Activated CD4-positive, alpha-beta T cell treated with anti-CD3 and anti-CD28 coated beads, Interleukin-2, amount 50 U/mL, for 48 hours (primary cell): ENCODE measurements around the gene HSDL1.
"Not testable (repeated sequence)": the region's sequence is repeated elsewhere in the genome, so short reads cannot be mapped to it uniquely, and the experiment has no call there.

Experiments used
- DNase-seq, 2 experiments: peaks; one replicate each; pipeline ENCODE4 v3.0.0-alpha.2; 2020

Gene HSDL1

GRCh38 chr16:84137769-84138357, 7.1 kb downstream of the HSDL1 start:
- no peak for DNase-seq

GRCh38 chr16:84137287-84137686, 7.7 kb downstream of the HSDL1 start:
- DNase-seq, result no peak

- no peak for DNase-seq
Measured at GRCh38 chr16:84136331-84137125, 8.4 kb downstream of the HSDL1 start.

DNA sequence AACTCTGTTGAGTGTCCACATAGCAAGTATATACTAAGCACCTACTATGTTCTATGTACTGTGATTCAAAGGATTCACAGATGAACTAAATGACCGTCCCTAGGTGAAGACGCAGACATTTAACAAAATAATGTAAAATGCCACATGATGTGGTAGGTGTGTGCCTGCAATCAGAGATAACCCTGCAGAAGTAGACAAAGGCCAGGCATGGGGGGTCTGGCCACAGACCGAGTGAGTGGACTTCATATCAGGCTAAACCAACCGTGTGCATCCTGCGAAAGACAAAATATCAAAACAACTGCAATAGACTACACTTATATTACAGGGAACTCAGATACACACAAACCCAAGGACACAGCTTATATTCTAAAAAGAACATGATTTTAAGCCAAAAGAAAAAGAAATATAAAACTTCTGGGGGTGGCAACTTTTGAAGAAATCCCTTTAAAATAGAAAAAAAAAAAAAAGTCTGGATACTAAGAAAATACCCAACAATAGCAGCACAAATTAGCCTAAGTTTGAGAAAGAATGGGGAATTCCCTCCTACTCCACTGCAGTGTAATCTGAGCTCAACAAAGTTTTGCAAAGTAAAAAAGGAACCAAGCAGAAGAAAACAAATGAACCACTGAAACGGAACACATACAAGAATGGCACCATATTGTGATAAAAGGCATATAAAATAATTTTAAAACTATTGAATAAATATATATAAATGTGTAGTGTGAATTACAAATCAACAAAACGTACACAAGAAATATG, 12.3 kb downstream of the HSDL1 start:
- DNase-seq, result no peak

DNA sequence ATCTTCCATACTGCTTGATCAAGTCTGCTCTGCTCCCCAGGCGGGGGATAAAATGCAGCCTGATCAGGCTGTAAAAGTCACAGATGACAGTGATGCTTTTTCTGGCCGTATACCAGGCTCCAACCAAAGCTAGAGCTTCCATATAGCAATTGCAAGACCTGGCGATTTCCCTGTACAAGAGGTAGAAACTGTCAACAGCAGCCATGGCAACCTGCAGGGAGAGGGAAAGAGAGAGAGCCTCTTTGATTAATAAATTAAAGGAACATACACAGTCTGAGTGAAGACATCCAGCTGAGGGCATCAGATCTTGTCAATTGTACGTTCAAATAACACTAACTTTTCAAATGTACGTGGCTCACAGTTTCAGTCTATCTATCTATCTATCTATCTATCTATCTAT, 13.9 kb downstream of the HSDL1 start:
- no peak for DNase-seq

GRCh38 chr16:84124257-84125073, 20.5 kb downstream of the HSDL1 start:
- DNase-seq, result no peak

- no peak for DNase-seq
Measured at GRCh38 chr16:84121007-84121406, 24.0 kb downstream of the HSDL1 start.

DNA sequence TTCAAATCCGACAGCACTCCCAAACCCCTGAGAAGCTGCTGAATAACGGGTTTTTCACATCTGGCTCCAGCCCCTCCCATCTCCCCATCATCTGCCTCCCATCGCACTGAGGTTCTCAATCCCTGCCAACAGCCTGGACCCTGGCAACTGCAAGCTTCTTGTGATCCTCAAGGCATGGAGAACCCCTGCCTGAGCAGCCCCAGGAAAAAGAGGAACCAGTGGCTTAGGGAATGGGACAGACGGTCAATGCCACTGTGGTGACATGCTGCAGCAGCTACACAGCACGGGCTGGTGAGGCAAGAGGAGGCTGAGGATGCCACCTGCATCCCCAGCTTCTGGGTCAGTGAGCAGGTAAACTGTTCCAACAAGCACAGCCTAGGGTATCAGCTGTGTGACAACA, 25.0 kb downstream of the HSDL1 start:
- DNase-seq, result no peak

DNA sequence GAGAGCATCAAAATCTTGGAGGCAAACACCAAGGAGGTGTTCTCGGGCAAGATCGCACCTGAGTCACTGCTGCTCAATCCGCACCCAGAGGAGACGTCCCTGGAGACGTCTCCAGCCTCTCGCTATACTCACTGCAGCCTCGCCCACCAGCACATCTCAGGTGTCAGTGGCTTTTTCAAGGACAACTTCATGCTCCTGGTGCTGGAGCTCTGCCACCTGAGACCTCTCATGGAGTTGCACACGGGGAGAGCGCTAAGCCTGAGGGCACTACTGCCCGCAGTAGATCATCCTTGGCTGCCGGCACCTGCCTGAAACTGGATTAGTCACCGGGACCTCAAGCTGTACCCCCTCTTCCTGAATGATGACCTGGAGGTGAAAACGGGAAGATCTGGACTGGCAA, 25.6 kb downstream of the HSDL1 start:
- no peak for DNase-seq

- DNase-seq, result not testable (repeated sequence)
Measured at GRCh38 chr16:84118315-84118714, 26.7 kb downstream of the HSDL1 start.

DNA sequence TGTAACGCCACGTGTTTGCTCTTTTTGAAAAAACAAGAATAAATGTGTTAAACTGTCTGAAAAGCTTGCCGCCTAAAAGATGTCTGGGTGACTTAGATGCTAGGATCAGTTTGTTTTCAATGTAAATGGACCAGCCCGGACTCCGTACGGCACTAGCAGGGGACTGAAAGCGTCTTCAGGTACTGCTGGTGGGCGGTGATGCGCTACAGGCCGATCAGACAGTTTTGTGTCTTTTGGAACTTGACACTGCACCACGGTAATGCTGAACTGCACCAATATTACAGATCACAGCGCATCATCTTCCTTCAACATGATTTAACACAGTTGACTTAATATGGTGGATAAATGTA, 27.5 kb downstream of the HSDL1 start:
- peak in 1 of 2 experiments; percentile 55 for DNase-seq

DNA sequence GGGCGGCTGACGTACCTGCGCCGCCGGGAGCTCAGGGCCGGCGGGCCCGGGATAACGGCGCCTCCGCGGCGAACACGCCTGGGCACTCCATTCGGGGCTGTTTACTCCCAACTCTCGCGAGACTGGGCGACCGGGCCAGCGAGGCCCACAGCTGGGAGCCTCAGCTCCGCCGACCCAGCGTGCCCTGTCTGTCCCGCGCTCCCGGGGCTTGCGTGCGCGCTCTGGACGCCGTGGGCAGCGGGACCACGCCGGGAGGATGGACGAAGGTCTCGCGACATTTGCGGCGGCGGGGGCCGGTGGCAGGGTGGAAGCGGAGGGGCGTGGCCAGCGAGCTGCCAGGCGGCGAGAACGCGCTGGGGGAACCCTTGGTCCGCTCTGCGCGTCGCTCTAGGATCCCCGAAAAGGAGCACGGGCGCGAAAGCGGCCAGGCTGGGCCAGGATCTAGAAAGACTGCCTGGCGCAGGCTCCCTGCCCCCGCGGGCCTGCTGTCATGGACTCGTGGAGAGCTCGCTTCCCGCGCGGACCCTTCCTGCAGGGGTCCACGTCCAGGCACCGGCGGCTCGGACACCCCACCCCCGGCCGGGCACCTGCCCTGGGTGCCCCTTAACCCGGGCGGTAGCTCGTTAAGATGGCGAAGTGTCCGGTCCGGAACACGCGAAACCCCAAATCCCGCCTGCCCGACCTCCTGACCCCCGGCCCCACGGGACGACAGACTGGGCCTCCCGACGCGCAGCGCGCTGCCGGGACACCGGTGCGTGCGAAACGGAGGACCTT, 28.1 kb downstream of the HSDL1 start, which contains the start of gene MBTPS1:
Gene MBTPS1, minus strand, starts transcription at position 223 of the 774 bp plus-strand sequence. CDS start 15,159 bp downstream, outside the sequence.
- peak; percentile 97 to 98 for DNase-seq

GRCh38 chr16:84115919-84116719, 28.9 kb downstream of the HSDL1 start:
- peak; percentile 55 to 61 for DNase-seq

- DNase-seq, result peak; percentile 35 to 51
Measured at GRCh38 chr16:84111949-84112348, 33.0 kb downstream of the HSDL1 start.

GRCh38 chr16:84111525-84111924, 33.5 kb downstream of the HSDL1 start:
- DNase-seq, result no peak

- no peak for DNase-seq
Measured at GRCh38 chr16:84110527-84110926, 34.5 kb downstream of the HSDL1 start.

DNA sequence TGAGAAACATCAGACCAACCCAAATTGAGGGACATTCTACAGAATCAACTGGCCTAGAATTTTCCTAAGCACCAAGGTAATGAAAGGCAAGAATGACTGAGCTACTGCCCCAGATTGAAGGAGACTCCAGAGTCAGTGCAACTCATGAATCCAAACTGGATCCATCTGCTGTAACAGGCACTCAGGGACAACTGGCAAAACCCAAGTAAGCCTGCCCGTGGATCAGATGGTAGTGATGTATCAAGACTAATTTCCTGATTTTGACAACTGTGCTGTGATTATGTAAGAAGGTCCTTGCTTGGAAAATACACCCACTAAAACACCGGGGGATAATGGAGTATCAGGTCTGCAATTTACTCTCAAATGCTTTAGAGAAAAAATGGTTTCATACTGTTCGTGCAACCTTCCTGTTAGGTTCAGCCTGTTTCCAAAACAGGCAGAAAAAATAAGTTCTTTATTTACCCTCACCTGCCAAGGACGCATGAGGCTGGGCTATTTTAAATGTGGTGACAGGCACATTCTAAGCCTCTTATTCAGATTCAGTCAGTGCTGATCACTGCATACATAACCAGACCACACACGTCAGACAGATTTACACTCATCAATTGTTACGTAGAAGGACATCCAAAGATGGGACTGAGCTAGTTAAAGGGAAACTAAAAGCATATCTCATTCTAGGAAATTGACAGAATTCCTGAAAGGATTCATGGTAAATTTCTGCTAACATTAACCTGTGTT, 35.2 kb downstream of the HSDL1 start:
- no peak for DNase-seq

DNA sequence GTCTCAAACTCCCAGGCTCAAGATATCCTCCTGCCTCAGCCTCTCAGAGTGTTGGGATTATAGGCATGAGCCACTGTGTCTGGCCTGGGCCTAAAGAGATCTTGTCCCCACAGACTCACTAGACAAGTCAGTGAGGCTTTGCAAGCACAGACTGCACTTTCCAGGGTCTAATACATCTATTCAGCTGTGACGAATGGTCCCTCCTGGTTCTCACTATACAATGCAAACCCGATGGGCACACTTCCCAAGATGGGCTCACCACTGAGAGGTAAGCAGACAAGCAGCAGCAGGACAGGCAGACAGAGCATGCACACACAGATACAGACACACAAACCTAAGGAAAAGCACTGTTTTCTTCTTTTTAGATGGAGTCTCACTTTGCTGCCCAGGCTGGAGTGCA, 37.1 kb downstream of the HSDL1 start:
- no peak for DNase-seq

DNA sequence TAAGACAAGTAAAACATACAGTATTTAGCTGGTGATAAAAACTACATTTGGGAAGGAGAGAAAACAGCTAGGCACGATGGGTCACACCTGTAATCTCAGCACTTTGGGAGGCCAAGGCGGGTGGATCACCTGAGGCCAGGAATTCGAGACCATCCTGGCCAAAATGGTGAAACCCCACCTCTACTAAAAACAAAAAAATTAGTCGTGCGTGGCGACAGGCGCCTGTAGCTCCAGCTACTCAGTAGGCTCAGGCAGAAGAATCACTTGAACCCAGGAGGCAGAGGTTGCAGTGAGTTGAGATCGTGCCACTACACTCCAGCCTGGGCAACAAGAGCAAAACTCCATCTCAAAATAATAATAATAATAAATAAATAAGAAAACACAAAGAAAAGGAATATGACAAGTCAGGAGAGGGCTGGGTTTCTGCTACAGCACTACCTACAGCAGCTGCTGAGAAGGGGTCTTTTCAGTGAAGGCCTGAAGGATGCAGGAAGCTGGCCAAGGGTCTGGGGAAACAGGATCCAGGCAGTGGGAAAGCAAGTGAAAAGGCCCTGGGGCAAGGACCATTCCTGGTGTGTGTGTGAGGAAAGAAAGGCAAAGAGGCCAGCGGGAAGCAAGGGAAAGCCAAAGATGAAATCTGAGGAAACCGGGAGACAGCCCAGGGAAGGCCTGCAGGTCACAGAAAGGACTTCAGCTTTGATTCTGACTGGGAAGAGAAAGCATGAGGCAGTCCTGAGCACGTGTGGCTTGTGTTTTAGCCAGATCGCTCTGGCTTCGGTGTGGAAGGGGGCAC, 38.8 kb downstream of the HSDL1 start:
- DNase-seq, result no peak
